ENCODE results near the gene AGRN. TPM values are rescaled to one million over a fixed set of nuclear protein-coding genes. Genes with fewer than 3 reads are reported as not detected.
A peak's percentile ranks its signal among the peaks of the same experiment; 100 is the strongest.

AGRN gene
- total RNA-seq, 1 donor from 2014 or later, result 109 TPM

- Histone ChIP-seq H3K27me3 (no peaks in the 10 kb centered on the region), H3K27ac (peak overlapping the region; percentile 87 to 93), H3K4me1 (peaks cover 10% of the 10 kb centered on the region in 2 donors), H3K4me3 (peak overlapping the region; percentile 93 to 95), H3K9me3 (no peaks in the 10 kb centered on the region), H3K36me3 (no peaks in the 10 kb centered on the region)
- intact Hi-C loops (cut with DNase I), result loop anchor here (1.0 kb wide), 5 partner anchors 19 to 114 kb away; partner anchors contain the start of genes C1orf159, HES4 and NOC2L
- peak; percentile 28 to 54 (median 48) for TF ChIP-seq CTCF (IDR thresholded peaks at IDR 0.05)
- DNase-seq (ENCODE audit: low spot score in 2 of 2), result peak in 1 of 2 donors; percentile 87
Observed at GRCh38 chr1:1019122-1019999, 559 bp upstream of the AGRN start.

- no peak for TF ChIP-seq CTCF (IDR thresholded peaks at IDR 0.05)
- Histone ChIP-seq H3K4me3 (peak overlapping the region; percentile 93 to 95), H3K27ac (no peak overlapping the region), H3K27me3 (no peaks in the 10 kb centered on the region), H3K4me1 (peaks cover 9 to 10% of the 10 kb centered on the region in 2 donors), H3K9me3 (no peaks in the 10 kb centered on the region), H3K36me3 (no peaks in the 10 kb centered on the region)
- intact Hi-C loops (cut with DNase I), result no loop called here
- no peak for DNase-seq (ENCODE audit: low spot score in 2 of 2)
Observed at GRCh38 chr1:1020415-1021009, 592 bp downstream of the AGRN start.

- no peak for DNase-seq (ENCODE audit: low spot score in 2 of 2)
- H3K4me1 ChIP-seq, result peaks cover 9 to 10% of the 10 kb centered on the region in 2 donors
- H3K9me3 ChIP-seq, result no peaks in the 10 kb centered on the region
- H3K27me3 ChIP-seq, result no peaks in the 10 kb centered on the region
- no peaks in the 10 kb centered on the region for H3K36me3 ChIP-seq
- peak overlapping the region; percentile 93 to 95 for H3K4me3 ChIP-seq
- H3K27ac ChIP-seq, result no peak overlapping the region
- intact Hi-C loops (cut with DNase I), result no loop called here
- no peak for TF ChIP-seq CTCF (IDR thresholded peaks at IDR 0.05)
Observed at GRCh38 chr1:1021010-1021919, 1.3 kb downstream of the AGRN start.

GRCh38 chr1:1021920-1022259 lies 2.0 kb downstream of the AGRN start:
- Histone ChIP-seq H3K9me3 (no peaks in the 10 kb centered on the region), H3K4me1 (peaks cover 9 to 10% of the 10 kb centered on the region in 2 donors), H3K4me3 (no peak overlapping the region), H3K27ac (no peak overlapping the region), H3K27me3 (no peaks in the 10 kb centered on the region), H3K36me3 (no peaks in the 10 kb centered on the region)
- intact Hi-C loops (cut with DNase I), result no loop called here
- no peak for TF ChIP-seq CTCF (IDR thresholded peaks at IDR 0.05)
- no peak for DNase-seq (ENCODE audit: low spot score in 2 of 2)

- intact Hi-C loops (cut with DNase I), result no loop called here
- H3K27me3 ChIP-seq, result no peaks in the 10 kb centered on the region
- TF ChIP-seq CTCF (IDR thresholded peaks at IDR 0.05), result no peak
- H3K27ac ChIP-seq, result no peak overlapping the region
- H3K36me3 ChIP-seq, result no peaks in the 10 kb centered on the region
- no peak overlapping the region for H3K4me3 ChIP-seq
- peaks cover 9 to 10% of the 10 kb centered on the region in 2 donors for H3K4me1 ChIP-seq
- no peaks in the 10 kb centered on the region for H3K9me3 ChIP-seq
- no peak for DNase-seq (ENCODE audit: low spot score in 2 of 2)
Observed at GRCh38 chr1:1022302-1023009, 2.5 kb downstream of the AGRN start.

Measured in ascending aorta (tissue), 2 donors.